Activated CD4-positive, alpha-beta memory T cell treated with anti-CD3 and anti-CD28 coated beads, Interleukin-2, amount 10 ng/mL, durations not matched to agents 7 days and 5 days (primary cell): ENCODE results near the gene SPAG17. TPM values are rescaled to one million over a fixed set of nuclear protein-coding genes. Genes with fewer than 3 reads are reported as not detected.

Experiments
- CTCF ChIA-PET: fragments of 350-600 bp; sonication (Branson Sonifier 250); formaldehyde crosslinking; loops from one replicate; lab custom pipeline; 2021; ENCODE audit warnings: antibody characterized with exemption, inconsistent platforms; lab: Charles Lee
- POLR2A ChIA-PET: fragments of 350-600 bp; sonication (Branson Sonifier 250); formaldehyde crosslinking; loops from one replicate; lab custom pipeline; 2021; ENCODE audit warnings: antibody characterized with exemption; lab: Charles Lee
- DNase-seq: peaks from one replicate; pipeline ENCODE4 v3.0.0-alpha.2; 2020
- H3K27ac Mint-ChIP-seq: one replicate; pipeline ENCODE4 v1.8.0; 2021; ENCODE audit warnings: mild to moderate bottlenecking, mixed read lengths
- H3K27me3 Mint-ChIP-seq: one replicate; pipeline ENCODE4 v1.8.0; 2021; ENCODE audit warnings: mixed read lengths
- H3K36me3 Mint-ChIP-seq: one replicate; pipeline ENCODE4 v1.8.0; 2021; ENCODE audit warnings: low read depth, mixed read lengths
- H3K4me1 Mint-ChIP-seq: one replicate; pipeline ENCODE4 v1.8.0; 2021; ENCODE audit warnings: mixed read lengths
- H3K4me3 Mint-ChIP-seq: one replicate; pipeline ENCODE4 v1.8.0; 2021; ENCODE audit warnings: mild to moderate bottlenecking, mixed read lengths
- H3K9me3 Mint-ChIP-seq: one replicate; pipeline ENCODE4 v1.8.0; 2021; ENCODE audit warnings: mixed read lengths
- total RNA-seq, 2 experiments: library from RNA; stranded (reverse); gene quantifications; one replicate each; pipeline ENCODE4 v1.2.3, GENCODE V29; 2021

SPAG17 gene
- total RNA-seq, 2 experiments from 2014 or later, result not detected

DNA sequence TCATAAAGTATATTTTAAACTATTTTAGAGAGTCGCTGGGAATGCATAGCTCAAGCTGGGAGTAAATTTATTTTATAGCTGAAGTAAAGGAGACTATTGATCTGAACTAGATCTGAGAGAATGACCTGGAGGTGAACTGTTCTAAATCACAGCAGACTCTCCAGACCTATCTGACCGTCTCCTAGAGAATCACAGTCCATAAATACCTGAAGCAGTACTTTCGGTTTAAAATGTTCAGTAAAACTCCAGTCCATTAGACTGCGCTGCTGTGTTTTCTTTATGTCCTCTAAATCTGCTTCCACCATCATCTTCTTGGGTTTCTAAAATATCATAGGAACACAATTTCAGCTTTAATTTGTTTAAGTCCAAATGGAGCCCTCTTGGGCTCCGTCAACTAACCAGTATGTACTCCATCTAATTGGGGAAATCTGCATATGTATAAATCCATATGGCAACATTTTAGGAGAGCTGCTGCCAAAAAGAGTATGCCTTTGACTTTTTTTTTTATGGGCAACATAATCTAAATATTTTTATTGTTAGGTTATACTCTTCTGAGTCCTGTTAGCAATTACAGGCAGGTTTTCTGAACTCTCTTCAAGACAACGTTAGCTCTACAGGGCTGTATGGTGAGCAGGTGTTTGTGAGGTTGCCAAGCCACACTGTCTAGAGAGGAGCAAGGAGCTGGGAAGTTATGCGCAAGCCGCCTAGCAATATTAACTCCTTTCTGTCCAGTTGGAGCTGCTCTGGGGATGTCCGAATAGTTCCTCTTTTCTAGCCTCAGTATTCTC, 111.2 kb downstream of the SPAG17 start:
- CTCF ChIA-PET, result no interaction called here
- no peak overlapping the region for H3K4me3 Mint-ChIP-seq
- no peaks in the 10 kb centered on the region for H3K9me3 Mint-ChIP-seq
- DNase-seq, result no peak
- H3K27ac Mint-ChIP-seq, result no peak overlapping the region
- H3K4me1 Mint-ChIP-seq, result no peaks in the 10 kb centered on the region
- POLR2A ChIA-PET, result no interaction called here
- H3K27me3 Mint-ChIP-seq, result peaks cover 2% of the 10 kb centered on the region
- H3K36me3 Mint-ChIP-seq, result no peaks in the 10 kb centered on the region

GRCh38 chr1:118049981-118050380, 135.0 kb downstream of the SPAG17 start:
- peaks cover 5% of the 10 kb centered on the region for H3K27me3 Mint-ChIP-seq
- no peak overlapping the region for H3K27ac Mint-ChIP-seq
- no peaks in the 10 kb centered on the region for H3K4me1 Mint-ChIP-seq
- no peak for DNase-seq
- ChIA-PET POLR2A (no interaction called here), CTCF (no interaction called here)
- H3K9me3 Mint-ChIP-seq, result no peaks in the 10 kb centered on the region
- H3K36me3 Mint-ChIP-seq, result no peaks in the 10 kb centered on the region
- H3K4me3 Mint-ChIP-seq, result no peak overlapping the region

DNA sequence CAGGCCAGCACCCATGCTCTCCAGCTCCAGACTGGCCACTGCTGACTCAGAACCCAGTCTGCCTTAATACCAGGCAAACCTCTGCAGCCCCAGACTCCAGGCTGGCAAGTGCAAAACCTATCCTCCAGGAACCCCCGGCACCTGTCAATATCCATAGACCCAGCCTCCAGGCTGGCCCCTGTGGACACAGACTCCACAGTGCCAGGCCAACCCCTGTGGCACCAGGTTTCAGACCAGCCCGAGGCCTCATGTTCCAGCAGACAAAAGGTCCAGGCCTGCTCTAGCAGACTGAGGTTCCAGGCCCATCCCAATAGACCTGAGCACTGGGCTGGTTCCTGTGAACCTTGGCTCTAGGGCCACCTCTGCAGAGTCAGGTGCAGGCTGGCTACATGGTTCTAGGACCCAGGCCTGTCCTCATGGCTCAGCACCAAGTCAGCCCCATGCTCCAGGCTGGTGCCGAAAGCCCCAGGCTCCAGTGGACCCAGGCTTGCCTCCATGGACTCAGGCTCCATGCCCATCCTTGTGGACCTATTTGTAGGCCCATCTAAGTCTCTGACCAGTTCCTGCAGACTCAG, 137.3 kb downstream of the SPAG17 start:
- DNase-seq, result no peak
- no peak overlapping the region for H3K27ac Mint-ChIP-seq
- H3K4me1 Mint-ChIP-seq, result no peaks in the 10 kb centered on the region
- H3K27me3 Mint-ChIP-seq, result no peaks in the 10 kb centered on the region
- H3K4me3 Mint-ChIP-seq, result no peak overlapping the region
- no peaks in the 10 kb centered on the region for H3K9me3 Mint-ChIP-seq
- ChIA-PET CTCF (no interaction called here), POLR2A (no interaction called here)
- no peaks in the 10 kb centered on the region for H3K36me3 Mint-ChIP-seq

- ChIA-PET CTCF (no interaction called here), POLR2A (no interaction called here)
- no peaks in the 10 kb centered on the region for H3K36me3 Mint-ChIP-seq
- H3K9me3 Mint-ChIP-seq, result no peaks in the 10 kb centered on the region
- DNase-seq, result no peak
- no peak overlapping the region for H3K4me3 Mint-ChIP-seq
- no peak overlapping the region for H3K27ac Mint-ChIP-seq
- no peaks in the 10 kb centered on the region for H3K27me3 Mint-ChIP-seq
- no peaks in the 10 kb centered on the region for H3K4me1 Mint-ChIP-seq
Observed at GRCh38 chr1:118047006-118047649, 137.9 kb downstream of the SPAG17 start.

DNA sequence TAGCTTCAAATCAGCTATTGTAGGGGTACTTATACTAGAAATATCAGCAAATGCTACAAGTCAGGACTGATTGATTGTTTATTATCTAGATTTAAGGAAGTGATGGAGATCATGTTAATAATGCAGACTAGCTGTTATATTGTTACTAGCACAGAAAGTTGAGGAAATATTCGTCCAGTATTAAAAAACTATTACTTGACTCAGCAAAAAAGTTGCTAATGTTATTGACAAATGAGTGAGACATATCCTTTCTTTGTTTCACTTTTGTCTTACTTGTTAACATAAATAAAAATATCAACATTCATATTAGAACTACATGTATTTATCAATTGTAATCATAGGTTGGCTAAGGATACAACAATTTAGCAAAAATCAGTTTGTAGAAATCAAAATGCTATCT, 141.4 kb downstream of the SPAG17 start:
- Mint-ChIP-seq H3K36me3 (no peaks in the 10 kb centered on the region), H3K27me3 (no peaks in the 10 kb centered on the region), H3K9me3 (no peaks in the 10 kb centered on the region), H3K27ac (no peak overlapping the region), H3K4me3 (no peak overlapping the region), H3K4me1 (no peaks in the 10 kb centered on the region)
- DNase-seq, result no peak
- ChIA-PET CTCF (no interaction called here), POLR2A (no interaction called here)

DNA sequence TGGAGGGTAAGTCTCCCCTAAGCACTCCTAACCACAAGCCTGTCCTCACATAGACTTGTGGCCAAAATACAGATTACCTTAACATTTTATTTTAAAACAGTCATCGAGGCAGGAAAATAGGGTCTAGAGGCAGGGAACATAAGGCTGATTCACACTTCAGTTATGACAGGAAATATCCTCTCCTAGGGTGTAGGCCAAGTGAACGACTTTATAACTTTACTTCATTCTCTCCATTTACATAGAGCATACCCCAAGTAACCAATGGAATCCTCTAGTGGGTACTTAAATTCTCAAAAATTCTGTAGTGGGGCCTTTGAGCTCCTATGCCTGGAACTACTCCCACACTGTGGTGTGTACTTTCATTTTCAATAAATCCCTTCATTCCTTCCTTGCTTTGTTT, 142.5 kb downstream of the SPAG17 start:
- CTCF ChIA-PET, result no interaction called here
- Mint-ChIP-seq H3K4me3 (no peak overlapping the region), H3K4me1 (no peaks in the 10 kb centered on the region), H3K9me3 (no peaks in the 10 kb centered on the region), H3K27me3 (no peaks in the 10 kb centered on the region), H3K27ac (no peak overlapping the region), H3K36me3 (no peaks in the 10 kb centered on the region)
- POLR2A ChIA-PET, result no interaction called here
- DNase-seq, result no peak

GRCh38 chr1:118039170-118039569, 145.9 kb downstream of the SPAG17 start:
- Mint-ChIP-seq H3K4me1 (no peaks in the 10 kb centered on the region), H3K9me3 (no peaks in the 10 kb centered on the region)
- POLR2A ChIA-PET, result no interaction called here

GRCh38 chr1:118032883-118033282, 152.1 kb downstream of the SPAG17 start:
- H3K27ac Mint-ChIP-seq, result no peak overlapping the region
- H3K36me3 Mint-ChIP-seq, result no peaks in the 10 kb centered on the region
- no peak overlapping the region for H3K4me3 Mint-ChIP-seq
- H3K4me1 Mint-ChIP-seq, result no peaks in the 10 kb centered on the region
- no peak for DNase-seq
- ChIA-PET POLR2A (no interaction called here), CTCF (no interaction called here)
- no peaks in the 10 kb centered on the region for H3K9me3 Mint-ChIP-seq
- H3K27me3 Mint-ChIP-seq, result peaks cover 11% of the 10 kb centered on the region

More at GRCh38 chr1:118039170-118039569, 145.9 kb downstream of the SPAG17 start:
- Mint-ChIP-seq H3K27me3 (peaks cover 5% of the 10 kb centered on the region), H3K36me3 (no peaks in the 10 kb centered on the region), H3K27ac (no peak overlapping the region), H3K4me3 (no peak overlapping the region)
- no peak for DNase-seq
- CTCF ChIA-PET, result no interaction called here

DNA sequence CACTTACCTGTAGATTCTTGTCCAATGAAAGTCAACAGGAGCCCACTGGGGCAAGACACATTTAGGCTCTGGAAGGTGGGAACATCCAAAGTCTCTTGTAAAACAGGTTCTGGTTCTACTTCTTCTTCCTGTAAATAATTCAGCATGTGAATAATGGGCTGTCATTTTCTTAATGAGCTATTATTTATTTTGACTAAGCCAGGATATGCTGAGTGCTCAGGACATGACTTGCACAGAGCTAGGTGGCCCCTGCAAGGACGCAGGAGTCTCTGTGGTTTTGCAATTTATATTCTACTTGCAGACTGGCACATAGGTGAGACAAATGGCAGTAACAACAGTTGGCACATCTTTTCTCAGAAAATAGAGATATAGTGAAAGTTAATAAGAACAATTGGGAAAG, 156.8 kb downstream of the SPAG17 start:
- ChIA-PET CTCF (no interaction called here), POLR2A (no interaction called here)
- Mint-ChIP-seq H3K36me3 (no peaks in the 10 kb centered on the region), H3K4me1 (no peaks in the 10 kb centered on the region), H3K4me3 (no peak overlapping the region), H3K27me3 (peaks cover 16% of the 10 kb centered on the region), H3K9me3 (no peaks in the 10 kb centered on the region), H3K27ac (no peak overlapping the region)
- DNase-seq, result no peak

- H3K27me3 Mint-ChIP-seq, result peaks cover 14% of the 10 kb centered on the region
- POLR2A ChIA-PET, result no interaction called here
- CTCF ChIA-PET, result no interaction called here
- no peak overlapping the region for H3K27ac Mint-ChIP-seq
- H3K36me3 Mint-ChIP-seq, result no peaks in the 10 kb centered on the region
- no peak overlapping the region for H3K4me3 Mint-ChIP-seq
- no peak for DNase-seq
- H3K4me1 Mint-ChIP-seq, result no peaks in the 10 kb centered on the region
- H3K9me3 Mint-ChIP-seq, result no peaks in the 10 kb centered on the region
Observed at GRCh38 chr1:118023199-118023598, 161.8 kb downstream of the SPAG17 start.

- H3K36me3 Mint-ChIP-seq, result no peaks in the 10 kb centered on the region
- peaks cover 13% of the 10 kb centered on the region for H3K27me3 Mint-ChIP-seq
- no peaks in the 10 kb centered on the region for H3K9me3 Mint-ChIP-seq
- ChIA-PET POLR2A (no interaction called here), CTCF (no interaction called here)
- H3K27ac Mint-ChIP-seq, result no peak overlapping the region
- no peaks in the 10 kb centered on the region for H3K4me1 Mint-ChIP-seq
- no peak overlapping the region for H3K4me3 Mint-ChIP-seq
- no peak for DNase-seq
Observed at GRCh38 chr1:118021668-118022067, 163.4 kb downstream of the SPAG17 start.

GRCh38 chr1:118018060-118018459, 167.0 kb downstream of the SPAG17 start:
- ChIA-PET POLR2A (no interaction called here), CTCF (no interaction called here)
- no peaks in the 10 kb centered on the region for H3K36me3 Mint-ChIP-seq
- no peak for DNase-seq
- no peaks in the 10 kb centered on the region for H3K9me3 Mint-ChIP-seq
- H3K4me1 Mint-ChIP-seq, result no peaks in the 10 kb centered on the region
- H3K4me3 Mint-ChIP-seq, result no peak overlapping the region
- no peak overlapping the region for H3K27ac Mint-ChIP-seq
- H3K27me3 Mint-ChIP-seq, result peaks cover 11% of the 10 kb centered on the region

DNA sequence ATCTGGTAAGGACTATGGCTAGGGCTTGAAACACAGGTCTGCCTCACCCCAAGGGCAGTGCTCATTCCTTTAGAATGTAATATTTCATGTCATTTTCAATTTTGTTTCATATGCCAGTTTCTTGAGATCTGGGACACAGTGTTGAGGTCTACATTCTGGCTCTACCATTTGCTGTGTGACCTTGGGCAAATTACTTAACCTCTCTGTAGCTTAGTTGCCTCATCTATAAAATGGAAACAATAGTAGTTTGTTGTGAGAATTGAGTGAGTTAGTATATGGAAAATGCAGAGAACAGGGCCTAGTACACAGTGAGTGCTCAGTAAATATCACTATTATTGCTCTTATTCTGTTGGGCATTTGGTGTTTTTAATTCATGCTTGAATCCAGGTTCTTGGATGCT, 171.1 kb downstream of the SPAG17 start:
- Mint-ChIP-seq H3K4me1 (no peaks in the 10 kb centered on the region), H3K27me3 (peaks cover 9% of the 10 kb centered on the region), H3K9me3 (no peaks in the 10 kb centered on the region), H3K36me3 (no peaks in the 10 kb centered on the region), H3K27ac (no peak overlapping the region), H3K4me3 (no peak overlapping the region)
- ChIA-PET POLR2A (no interaction called here), CTCF (no interaction called here)
- no peak for DNase-seq
